ENCODE measurements around the gene PGM3.

The PGM3 gene

DNA sequence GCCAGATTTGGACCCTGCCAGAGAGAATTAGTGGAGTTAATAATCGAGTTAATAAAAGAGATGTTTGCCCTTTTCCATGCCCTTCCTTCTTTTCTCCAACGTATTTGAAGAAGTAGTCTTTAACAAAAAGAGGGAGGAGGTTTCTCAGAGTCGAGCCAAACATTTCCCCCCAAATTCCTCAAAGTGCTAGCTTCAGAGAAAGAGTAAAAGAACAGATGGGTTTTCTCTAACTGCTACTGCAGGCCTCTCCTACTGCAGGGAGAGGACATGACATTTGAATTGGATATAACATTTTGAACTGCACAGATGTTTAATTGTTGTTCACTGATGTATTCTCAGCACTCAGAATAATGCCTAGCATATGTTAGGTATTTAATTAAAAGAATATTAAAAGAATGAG is 25.6 kb upstream of the PGM3 start:
- TF ChIP-seq, protein P1, sequence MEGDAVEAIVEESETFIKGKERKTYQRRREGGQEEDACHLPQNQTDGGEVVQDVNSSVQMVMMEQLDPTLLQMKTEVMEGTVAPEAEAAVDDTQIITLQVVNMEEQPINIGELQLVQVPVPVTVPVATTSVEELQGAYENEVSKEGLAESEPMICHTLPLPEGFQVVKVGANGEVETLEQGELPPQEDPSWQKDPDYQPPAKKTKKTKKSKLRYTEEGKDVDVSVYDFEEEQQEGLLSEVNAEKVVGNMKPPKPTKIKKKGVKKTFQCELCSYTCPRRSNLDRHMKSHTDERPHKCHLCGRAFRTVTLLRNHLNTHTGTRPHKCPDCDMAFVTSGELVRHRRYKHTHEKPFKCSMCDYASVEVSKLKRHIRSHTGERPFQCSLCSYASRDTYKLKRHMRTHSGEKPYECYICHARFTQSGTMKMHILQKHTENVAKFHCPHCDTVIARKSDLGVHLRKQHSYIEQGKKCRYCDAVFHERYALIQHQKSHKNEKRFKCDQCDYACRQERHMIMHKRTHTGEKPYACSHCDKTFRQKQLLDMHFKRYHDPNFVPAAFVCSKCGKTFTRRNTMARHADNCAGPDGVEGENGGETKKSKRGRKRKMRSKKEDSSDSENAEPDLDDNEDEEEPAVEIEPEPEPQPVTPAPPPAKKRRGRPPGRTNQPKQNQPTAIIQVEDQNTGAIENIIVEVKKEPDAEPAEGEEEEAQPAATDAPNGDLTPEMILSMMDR (conservative IDR thresholded peaks at IDR 0.05; ENCODE audit: control insufficient read depth, insufficient read depth, low read depth, low read length): no peak
- H3K4me3 ChIP-seq (ENCODE audit: control insufficient read depth, low read depth, low read length): no peak overlapping the region
- DNase-seq (ENCODE audit: low read depth): no peak

DNA sequence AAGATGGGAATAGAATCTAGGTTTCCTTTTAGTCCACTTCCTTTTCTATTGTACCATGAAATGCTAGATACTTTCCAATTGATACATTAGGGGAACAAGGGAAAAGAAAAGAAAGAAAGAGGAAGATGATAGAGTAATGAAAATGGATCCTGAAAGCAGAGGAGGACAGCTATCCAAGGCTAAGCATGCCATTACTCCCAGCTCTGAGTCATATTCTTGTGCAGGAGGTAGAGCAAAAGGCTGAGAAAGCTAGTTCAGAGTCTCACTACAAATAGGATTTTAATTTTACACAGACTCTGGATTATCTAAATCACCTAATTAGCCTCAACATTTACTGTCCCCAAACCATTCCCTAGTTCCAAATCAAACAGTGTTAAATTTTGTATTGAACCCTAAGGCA is 23.7 kb upstream of the PGM3 start:
- no peak overlapping the region for H3K4me3 ChIP-seq (ENCODE audit: control insufficient read depth, low read depth, low read length)
- TF ChIP-seq, protein P1 (conservative IDR thresholded peaks at IDR 0.05; ENCODE audit: control insufficient read depth, insufficient read depth, low read depth, low read length): no peak
- DNase-seq (ENCODE audit: low read depth): peak; percentile 6

DNA sequence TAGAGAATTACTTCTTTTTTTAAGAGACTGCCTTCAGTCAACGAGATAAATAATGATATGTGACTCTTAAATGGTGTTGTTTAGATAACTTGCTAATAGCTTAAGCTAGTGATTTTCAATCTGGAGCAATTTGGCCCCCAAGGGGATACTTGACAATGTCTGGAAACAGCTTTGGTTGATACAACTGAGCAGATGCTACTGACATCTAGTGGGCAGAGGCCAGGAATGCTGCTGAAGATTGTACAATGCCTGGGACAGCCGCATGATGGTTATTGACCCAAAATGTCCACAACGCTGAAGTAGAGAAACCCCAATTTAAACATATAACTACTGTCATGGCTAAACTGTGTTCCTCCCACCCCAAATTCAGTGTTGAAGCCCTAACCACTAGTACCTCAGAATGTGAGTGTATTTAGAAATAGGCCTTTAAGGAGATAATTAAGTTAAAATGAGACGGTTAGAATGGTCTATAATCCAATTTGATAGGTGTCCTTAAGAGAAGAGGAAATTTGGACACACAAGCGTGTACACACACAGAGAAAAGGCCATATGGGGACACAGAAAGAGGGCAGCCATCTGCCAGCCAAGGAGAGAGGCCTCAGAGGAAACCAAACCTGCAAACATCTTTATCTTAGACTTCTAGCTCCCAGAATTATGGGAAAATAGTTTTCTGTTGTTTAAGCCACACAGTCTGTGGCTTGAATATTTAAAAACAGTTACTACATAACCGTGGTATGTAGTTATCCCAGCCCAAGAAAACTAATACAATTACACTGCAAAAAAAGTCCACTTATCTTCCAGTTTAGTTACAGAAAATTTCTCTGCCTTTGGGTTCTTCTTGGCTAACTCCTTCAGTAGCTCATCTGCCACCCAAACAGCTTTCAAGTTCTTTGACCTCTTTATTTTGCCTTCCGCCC is 22.3 kb upstream of the PGM3 start:
- no peak overlapping the region for H3K4me3 ChIP-seq (ENCODE audit: control insufficient read depth, low read depth, low read length)
- TF ChIP-seq, protein P1 (conservative IDR thresholded peaks at IDR 0.05; ENCODE audit: control insufficient read depth, insufficient read depth, low read depth, low read length): peak; percentile 97
- peak; percentile 82 for DNase-seq (ENCODE audit: low read depth)

DNA sequence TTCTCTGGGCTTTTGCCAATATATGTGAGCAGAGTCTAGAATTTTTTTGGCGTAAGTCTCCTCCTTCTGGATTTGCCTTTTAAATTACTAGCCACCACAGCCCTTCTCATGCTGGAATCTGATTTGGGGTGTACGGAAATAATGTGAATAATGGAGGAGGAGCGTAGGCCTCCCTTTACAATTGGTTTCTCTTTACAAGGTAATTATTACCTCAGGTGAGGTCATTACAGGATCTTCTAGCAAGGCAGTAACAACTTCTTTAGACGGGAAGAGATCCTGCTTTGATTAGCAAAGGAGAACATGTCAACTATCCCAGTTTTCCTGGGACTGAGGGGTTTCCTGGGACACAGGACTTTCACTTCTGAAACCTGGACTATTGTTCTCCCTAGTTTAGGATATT is 9.0 kb upstream of the PGM3 start:
- H3K4me3 ChIP-seq (ENCODE audit: control insufficient read depth, low read depth, low read length): no peak overlapping the region
- TF ChIP-seq, protein P1 (conservative IDR thresholded peaks at IDR 0.05; ENCODE audit: control insufficient read depth, insufficient read depth, low read depth, low read length): no peak
- DNase-seq (ENCODE audit: low read depth): no peak

DNA sequence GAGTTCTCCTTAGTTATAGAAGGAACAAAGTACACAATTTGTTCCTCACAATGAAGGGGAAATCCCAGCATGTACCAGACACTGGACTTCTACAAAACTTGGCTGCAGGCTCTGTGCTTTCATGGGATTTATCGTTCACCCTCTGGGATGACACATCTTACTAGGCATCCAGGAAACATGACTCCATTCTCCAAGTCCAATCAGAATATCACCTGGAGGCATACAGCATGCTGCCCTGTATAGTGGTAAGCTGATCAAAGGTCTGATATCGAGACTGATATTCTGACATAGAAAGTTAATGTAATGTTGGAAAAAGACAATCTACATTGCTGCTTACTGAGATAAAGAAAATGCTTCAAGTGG is 6.8 kb upstream of the PGM3 start:
- H3K4me3 ChIP-seq (ENCODE audit: control insufficient read depth, low read depth, low read length): no peak overlapping the region
- peak; percentile 76 for DNase-seq (ENCODE audit: low read depth)
- TF ChIP-seq, protein P1 (conservative IDR thresholded peaks at IDR 0.05; ENCODE audit: control insufficient read depth, insufficient read depth, low read depth, low read length): no peak

DNA sequence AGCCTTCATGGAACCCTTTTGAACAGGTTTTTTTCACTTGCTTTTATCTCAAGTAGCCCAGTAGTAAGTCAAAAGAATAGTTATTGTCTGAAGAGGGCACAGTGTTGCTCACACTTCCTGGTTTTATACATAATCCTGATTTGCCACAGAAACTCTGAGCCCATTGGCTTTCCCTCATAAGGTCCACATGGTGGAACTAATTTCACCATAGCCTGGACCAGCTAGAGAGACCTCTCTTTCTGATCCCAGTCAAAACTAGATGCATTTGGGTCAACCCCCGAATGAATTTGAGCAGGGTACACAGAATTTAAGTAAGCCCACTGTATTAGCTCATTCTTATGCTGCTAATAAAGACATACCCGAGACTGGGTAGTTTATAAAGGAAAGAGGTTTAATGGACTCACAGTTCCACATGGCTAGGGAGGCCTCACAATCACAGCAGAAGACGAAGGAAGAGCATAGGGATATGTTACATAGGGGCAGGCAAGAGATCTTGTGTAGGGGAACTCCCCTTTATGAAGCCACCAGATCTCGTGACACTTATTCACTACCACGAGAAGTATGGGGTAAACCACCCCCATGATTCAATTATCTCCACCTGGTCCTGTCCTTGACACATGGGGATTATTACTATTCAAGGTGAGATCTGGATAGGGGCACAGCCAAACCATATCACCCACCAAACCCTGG is 6.3 kb upstream of the PGM3 start:
- TF ChIP-seq, protein P1 (conservative IDR thresholded peaks at IDR 0.05; ENCODE audit: control insufficient read depth, insufficient read depth, low read depth, low read length): no peak
- DNase-seq (ENCODE audit: low read depth): no peak
- H3K4me3 ChIP-seq (ENCODE audit: control insufficient read depth, low read depth, low read length): no peak overlapping the region

All from fibroblast of mammary gland (primary cell).